K562 (cell line): Measurements from ENCODE around the gene CD248. TPM values are rescaled to one million over a fixed set of nuclear protein-coding genes. Genes with fewer than 3 reads are reported as not detected.

Experiments
- CHAMP1 ChIP-seq: fragments of 450-650 bp; IDR thresholded peaks from 2 replicates; pipeline ENCODE4 v1.6.1; 2016; ENCODE audit warnings: mild to moderate bottlenecking
- CHCHD3 ChIP-seq: fragments of 250-450 bp; sonication (Bioruptor Pico); IDR thresholded peaks from 2 replicates; pipeline ENCODE4 v2.1.2; 2022; ENCODE audit warnings: mild to moderate bottlenecking
- CHD2 ChIP-seq: IDR thresholded peaks from 2 replicates; pipeline ENCODE4 v1.6.1; 2011; ENCODE audit warnings: low read depth, low read length
- EGR1 ChIP-seq: fragments of 450-650 bp; conservative IDR thresholded peaks from 2 replicates; pipeline ENCODE4 v1.6.1; 2017; ENCODE audit warnings: mild to moderate bottlenecking
- HNRNPUL1 ChIP-seq: fragments of 200-400 bp; formaldehyde crosslinking; IDR thresholded peaks from 2 replicates; pipeline ENCODE4 v1.6.1; 2017; ENCODE audit warnings: low read length
- KDM5B ChIP-seq: fragments of 200-600 bp; sonication (generic); IDR thresholded peaks from 2 replicates; pipeline ENCODE4 v1.6.1; 2012; ENCODE audit warnings: low read depth, mild to moderate bottlenecking, moderate library complexity, low read length, control low read depth, inconsistent platforms; ENCODE audit not compliant: insufficient replicate concordance
- L3MBTL2 ChIP-seq: fragments of 450-650 bp; IDR thresholded peaks from 2 replicates; pipeline ENCODE4 v1.6.1; 2016; ENCODE audit warnings: mild to moderate bottlenecking, moderate library complexity
- MEF2D ChIP-seq: conservative IDR thresholded peaks from 2 replicates; pipeline ENCODE4 v1.6.1; 2016; ENCODE audit warnings: low read depth, missing genetic modification characterization, missing compliant biosample characterization
- NONO ChIP-seq, 2 experiments: fragments of 200-400 bp in 1 of 2; fragments of 450-650 bp in 1 of 2; formaldehyde crosslinking in 1 of 2; IDR thresholded peaks; 2 replicates each; pipeline ENCODE4 v1.6.1; 2017; ENCODE audit warnings: low read depth in 2 of 2, mild to moderate bottlenecking in 2 of 2, moderate library complexity in 2 of 2, low read length in 1 of 2
- NR0B1 ChIP-seq: fragments of 450-650 bp; IDR thresholded peaks from one replicate; pipeline ENCODE4 v1.6.1; 2018; ENCODE audit warnings: mild to moderate bottlenecking, moderate library complexity; ENCODE audit not compliant: partially characterized antibody
- RBFOX2 ChIP-seq: fragments of 200-400 bp; formaldehyde crosslinking; IDR thresholded peaks from 2 replicates; pipeline ENCODE4 v1.6.1; 2017; ENCODE audit warnings: low read depth, mild to moderate bottlenecking, low read length, moderate library complexity
- ZBTB43 ChIP-seq: sonication (generic); formaldehyde crosslinking; IDR thresholded peaks from 2 replicates; pipeline ENCODE4 v1.8.0; 2023; ENCODE audit warnings: mild to moderate bottlenecking, missing genetic modification reagents
- ZBTB9 ChIP-seq: fragments of 450-650 bp; formaldehyde crosslinking; IDR thresholded peaks from 2 replicates; pipeline ENCODE4 v1.4.0; 2020; ENCODE audit warnings: mild to moderate bottlenecking, moderate library complexity
- polyA plus RNA-seq, 8 experiments: library from polyadenylated mRNA; depleted of rRNA in 4 of 8; stranded (reverse) in 5 of 8; unstranded in 3 of 8; fragments of >200 nt; fragmentation: Nextera tagmentation in 2 of 8; fragmentation: Illumina TruSeq in 1 of 8; extraction: Ambion mirVana in 2 of 8; extraction: Trizol in 1 of 8; gene quantifications; 2 replicates each; pipeline versions ENCODE4 v1.2.1 to v1.2.3, GENCODE V29; 2011 to 2014; ENCODE audit warnings: inconsistent platforms in 1 of 8, missing spikeins in 1 of 8
- total RNA-seq, 7 experiments: library from RNA; depleted of rRNA in 6 of 7; stranded (reverse); fragments of >200 nt in 6 of 7; fragmentation: Illumina TruSeq in 2 of 7; extraction: Trizol in 2 of 7; gene quantifications; 2 replicates each; pipeline versions ENCODE4 v1.2.1 to v1.2.3, GENCODE V29; 2011 to 2021; ENCODE audit warnings: low replicate concordance in 1 of 7

CD248 gene
- total and polyA plus RNA-seq, 9 of the 15 experiments (the other 6 are each of a cell fraction or from before 2014, with no cell fraction given) = 0.09 TPM; not detected in 8

GRCh38 chr11:66288671-66289547, 27.9 kb downstream of the CD248 start, which contains the start of gene YIF1A (continued):
- TF ChIP-seq CHAMP1 (no peak), L3MBTL2 (peak; percentile 56; the same call in 1 of the 2 replicates), RBFOX2 (peak; percentile 97), ZBTB9 (CRISPR knock-in tag) (peak; percentile 68; the same call in 1 of the 2 replicates), ZBTB43 (CRISPR knock-in tag) (no peak), EGR1 (peak; percentile 41; the same call in 1 of the 2 replicates), NONO (IDR thresholded peaks at IDR 0.05; ENCODE audit: low read depth in 2 of 2, low read length in 1 of 2) (peak; percentile 87 to 89), NR0B1 (no peak), MEF2D (tag) (no peak), CHCHD3 (CRISPR knock-in tag) (no peak), KDM5B (peak; percentile 91), CHD2 (peak; percentile 86), HNRNPUL1 (no peak)
